Measurements from ENCODE around the gene TIMP4.

Gene TIMP4

GRCh38 chr3:12158387-12159226, at the start of gene TIMP4:
Gene TIMP4, minus strand, starts transcription at chr3:12158912. Its CDS starts 72 bp downstream, at chr3:12158840.
- DNase-seq (ENCODE audit: low read depth): no peak

DNA sequence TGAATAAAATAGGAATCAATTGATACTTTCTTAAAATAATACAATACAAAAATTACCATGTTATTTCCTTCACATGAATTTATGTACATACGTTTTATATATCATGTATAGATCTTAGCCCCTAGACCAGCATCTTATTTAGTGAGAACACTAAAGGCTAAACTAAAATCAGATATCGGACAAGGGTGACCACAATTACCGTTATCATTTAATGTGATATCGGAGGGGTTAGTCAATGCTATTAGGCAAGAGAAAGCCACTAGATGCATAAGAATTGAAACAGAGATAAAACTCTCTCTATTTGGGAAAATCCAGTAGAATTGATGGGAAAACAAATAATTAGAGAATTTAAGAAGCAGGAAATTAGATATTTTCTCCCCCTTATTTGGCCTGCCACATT, 46.5 kb upstream of the TIMP4 start:
- DNase-seq (ENCODE audit: low read depth): no peak

DNA sequence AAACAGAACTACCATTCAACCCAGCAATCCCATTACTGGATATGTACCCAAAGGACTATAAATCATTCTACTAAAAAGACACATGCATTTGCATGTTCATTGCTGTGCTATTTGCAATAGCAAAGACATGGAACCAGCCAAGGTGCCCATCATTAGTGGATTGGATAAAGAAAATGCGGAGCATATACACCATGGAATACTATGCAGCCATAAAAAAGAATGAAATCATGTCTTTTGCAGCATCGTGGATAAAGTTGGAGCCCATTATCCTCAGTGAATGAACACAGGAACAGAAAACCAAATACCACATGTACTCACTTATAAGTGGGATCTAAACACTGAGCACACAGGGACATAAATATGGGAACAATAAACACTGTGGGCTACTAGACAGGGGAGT, 43.1 kb upstream of the TIMP4 start:
- DNase-seq (ENCODE audit: low read depth): no peak

DNA sequence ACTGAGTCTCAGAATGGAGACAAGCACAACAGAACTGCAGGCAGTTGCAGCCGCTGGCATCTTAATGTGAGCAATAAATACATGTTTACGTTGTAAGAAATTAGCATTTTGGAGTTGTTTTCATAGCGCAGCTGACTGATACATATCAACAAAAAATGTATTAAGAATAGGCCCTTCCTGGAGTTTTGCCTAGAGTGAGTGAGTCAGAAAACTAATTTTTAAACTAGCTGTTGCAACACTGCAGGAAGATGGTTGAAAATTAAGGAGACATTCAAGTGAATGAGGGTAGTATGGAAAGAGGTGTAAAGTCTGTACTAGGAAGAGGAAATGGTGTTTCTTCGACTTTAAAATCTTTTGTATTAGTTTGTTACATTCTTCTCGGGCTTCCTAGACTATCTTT, 39.6 kb upstream of the TIMP4 start:
- no peak for DNase-seq (ENCODE audit: low read depth)

DNA sequence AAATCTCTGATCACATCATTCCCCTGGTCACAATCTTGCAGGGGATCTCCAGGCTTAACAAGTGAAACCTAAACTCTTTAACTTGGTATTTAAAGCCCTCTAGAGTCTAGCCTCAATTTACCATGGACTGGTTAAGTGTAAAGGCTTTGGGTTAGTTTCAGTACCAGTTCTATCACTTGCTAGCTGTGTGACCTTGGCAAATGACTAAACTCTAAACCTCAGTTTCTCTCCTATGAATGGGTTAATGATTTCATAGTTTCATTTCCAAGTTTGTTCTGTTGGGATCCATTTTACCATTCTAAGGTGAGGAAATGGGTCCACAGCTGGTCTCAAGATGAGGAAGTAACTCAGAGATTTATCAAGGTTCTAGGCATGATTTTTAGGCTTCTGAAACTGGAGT, 38.8 kb upstream of the TIMP4 start:
- no peak for DNase-seq (ENCODE audit: low read depth)

GRCh38 chr3:12196684-12197083, 38.0 kb upstream of the TIMP4 start:
- no peak for DNase-seq (ENCODE audit: low read depth)

- no peak for DNase-seq (ENCODE audit: low read depth)
Observed at GRCh38 chr3:12195231-12195630, 36.5 kb upstream of the TIMP4 start.

DNA sequence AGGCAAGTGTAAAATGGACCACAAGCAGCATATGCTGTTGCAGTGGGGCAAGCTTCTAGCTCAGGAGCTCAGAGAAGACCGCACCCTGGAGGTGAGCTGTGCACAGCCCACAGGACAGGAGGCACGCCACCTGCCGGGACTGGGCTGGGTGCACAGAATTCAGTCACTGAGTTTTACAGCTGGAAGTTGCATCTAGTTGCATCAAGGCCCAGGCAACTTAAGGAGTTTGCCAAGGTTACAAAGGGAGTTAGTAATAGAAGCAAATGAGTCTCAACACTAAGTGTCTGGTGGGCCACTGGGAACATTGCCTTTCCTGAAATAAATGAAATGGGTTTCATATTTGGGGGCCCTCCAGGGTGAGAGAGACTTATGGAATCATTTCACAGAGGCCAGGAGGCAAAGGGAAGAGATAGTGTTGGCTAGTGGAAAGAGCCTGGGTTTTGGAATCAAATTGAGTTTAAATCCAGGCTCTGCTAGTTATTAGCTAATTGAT, 36.0 kb upstream of the TIMP4 start:
- no peak for DNase-seq (ENCODE audit: low read depth)

GRCh38 chr3:12194209-12194608, 35.5 kb upstream of the TIMP4 start:
- no peak for DNase-seq (ENCODE audit: low read depth)

DNA sequence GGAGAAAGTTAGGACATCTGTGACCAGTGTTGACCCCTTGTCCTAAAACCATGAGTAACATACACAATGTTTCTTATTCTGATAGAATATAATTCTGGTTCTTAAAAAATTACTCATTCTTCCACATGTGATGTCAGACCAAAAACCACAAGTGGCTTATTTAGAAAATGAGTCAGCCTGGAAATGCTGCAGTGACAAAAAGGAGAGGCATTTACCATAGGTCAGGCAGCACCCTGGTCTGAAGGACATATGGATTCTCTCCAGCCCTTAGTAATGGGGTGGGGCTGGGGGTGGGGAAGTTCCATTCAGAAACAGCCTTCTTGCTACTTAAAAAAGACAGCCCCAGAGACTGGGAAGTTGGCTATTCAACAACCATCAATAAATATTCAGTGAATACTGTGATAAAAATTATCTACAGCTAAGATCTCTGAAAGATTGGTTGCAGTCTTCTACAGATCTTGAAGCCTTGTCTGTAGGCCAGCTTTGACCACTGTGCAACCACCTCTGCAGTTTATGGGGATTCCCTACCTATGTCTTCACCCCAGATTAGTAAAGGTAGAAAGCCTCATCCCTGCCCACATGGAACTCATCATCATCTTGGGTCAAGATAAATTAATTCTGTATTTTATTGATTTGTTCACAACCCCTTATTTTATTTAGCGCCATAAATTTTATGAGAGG, 34.9 kb upstream of the TIMP4 start:
- peak; percentile 28 for DNase-seq (ENCODE audit: low read depth)

GRCh38 chr3:12192655-12193484, 34.2 kb upstream of the TIMP4 start:
- DNase-seq (ENCODE audit: low read depth): no peak

DNA sequence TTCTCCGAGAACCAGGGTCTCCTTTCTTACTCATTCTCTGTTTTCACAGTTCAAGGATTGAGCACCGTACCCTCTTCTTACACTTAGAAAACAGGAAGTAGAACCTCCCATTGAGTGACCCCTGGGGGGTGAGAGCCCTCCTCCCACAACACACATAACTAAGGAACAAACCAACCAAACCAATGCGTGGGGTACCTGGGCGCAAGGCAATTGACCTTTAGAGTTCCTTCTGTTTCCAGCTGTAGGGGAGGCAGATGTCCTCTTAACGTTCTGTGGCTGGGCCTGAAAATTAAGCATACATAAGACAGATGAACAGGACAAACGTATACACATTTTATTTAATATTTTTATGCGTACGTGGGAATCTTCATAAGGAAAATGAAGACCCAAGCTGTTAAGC, 33.5 kb upstream of the TIMP4 start:
- no peak for DNase-seq (ENCODE audit: low read depth)

- DNase-seq (ENCODE audit: low read depth): no peak
Observed at GRCh38 chr3:12191559-12191958, 32.8 kb upstream of the TIMP4 start.

DNA sequence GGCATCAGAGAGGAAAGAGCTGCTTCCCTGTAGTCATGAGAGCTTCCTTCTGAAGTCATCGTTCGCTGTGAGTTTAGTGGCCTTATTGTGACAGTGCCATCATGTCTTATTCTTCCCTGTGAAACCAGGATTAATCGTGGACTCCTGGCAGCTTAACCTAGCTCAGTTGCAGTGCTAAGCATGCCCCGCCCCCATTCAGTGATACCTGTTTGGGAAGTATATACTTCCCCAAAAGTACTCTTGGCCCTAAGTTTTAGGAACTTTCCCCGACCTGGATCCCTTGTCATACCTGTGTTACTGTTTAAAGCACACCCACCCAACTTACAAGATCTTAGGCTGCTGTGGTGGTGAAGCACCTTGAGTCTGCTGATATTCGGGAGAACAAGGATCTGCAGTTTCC, 32.1 kb upstream of the TIMP4 start:
- no peak for DNase-seq (ENCODE audit: low read depth)

DNA sequence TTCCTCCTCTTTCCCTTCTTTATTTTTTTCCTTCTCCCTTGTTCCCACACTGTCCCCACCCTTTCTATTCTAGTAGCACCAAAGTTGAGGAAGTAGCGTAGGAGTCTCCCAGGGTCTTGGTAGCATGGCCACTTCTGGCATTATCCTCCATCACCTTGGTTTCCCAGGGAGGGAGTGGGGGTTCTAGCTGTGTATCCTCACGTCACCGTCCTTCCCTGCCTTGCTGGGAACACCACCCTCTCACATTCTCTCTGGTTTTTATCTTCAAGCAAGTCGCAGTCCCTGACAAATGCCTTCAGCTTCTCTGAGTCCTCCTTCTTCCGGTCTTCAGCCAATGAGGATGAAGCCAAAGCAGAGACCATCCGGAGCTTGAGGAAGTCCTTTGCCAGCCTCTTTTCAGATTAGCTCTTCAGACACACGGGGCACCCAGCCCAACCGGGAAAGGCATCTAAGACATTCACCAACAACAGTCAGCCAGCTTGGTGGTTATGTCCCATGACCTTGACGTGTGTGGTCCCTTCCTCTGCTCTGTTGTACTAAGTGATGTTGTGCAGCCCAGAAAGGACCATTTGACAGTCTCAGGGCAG, 31.6 kb upstream of the TIMP4 start:
- no peak for DNase-seq (ENCODE audit: low read depth)

- no peak for DNase-seq (ENCODE audit: low read depth)
Observed at GRCh38 chr3:12188681-12189287, 30.1 kb upstream of the TIMP4 start.

DNA sequence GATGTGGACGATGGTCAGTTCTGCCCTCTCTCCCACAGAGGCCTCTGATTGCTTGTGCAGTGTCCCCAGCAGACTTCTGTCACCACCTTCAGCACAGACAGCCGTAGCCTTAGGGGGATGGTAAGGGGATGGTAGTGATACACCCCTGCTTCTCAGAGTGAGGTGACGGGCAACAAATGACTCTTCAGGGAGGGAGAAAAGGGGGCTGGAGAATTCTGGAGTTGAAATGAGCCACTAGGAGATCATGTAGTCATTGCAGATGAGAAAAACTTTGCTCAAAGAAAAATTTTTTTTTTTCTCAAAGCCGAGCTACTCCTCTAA, 29.6 kb upstream of the TIMP4 start:
- no peak for DNase-seq (ENCODE audit: low read depth)

GRCh38 chr3:12187448-12188327, 29.0 kb upstream of the TIMP4 start:
- peak; percentile 60 for DNase-seq (ENCODE audit: low read depth)

DNA sequence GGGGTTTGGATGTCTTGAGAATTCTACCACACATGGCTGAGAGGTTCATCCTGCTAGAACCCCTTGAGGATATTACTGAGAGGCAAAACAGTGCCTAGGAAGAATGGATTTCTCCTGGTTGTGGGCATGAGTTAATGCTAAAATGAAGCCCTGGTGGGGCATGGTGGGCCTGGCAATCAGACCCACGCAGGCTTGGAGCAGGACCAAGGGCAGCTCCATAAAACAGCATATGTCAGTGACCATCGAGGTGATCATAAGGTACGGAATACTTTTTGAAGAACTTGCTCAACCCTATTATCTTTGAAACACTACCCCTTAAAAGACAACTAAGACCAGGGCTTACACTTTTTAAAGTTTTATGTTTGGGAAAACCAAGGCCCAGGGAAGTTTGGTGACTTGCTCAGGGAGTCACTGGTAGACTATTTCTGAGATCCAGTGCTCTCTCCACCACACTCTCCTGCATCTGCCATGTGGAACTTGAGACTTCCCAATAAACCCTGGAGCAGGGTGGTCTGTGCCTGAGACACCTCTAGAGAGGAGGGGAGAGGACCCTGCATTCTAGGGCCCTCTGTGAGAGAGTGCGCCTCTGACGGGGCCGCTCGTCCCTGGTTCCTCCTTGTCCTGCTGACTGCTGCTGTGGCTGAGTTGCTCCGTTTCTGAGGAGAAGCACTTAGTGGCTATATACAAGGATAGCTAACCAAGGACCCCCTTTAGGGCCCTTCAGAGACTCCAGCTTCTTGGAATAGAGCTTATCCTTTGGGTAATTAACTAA, 28.0 kb upstream of the TIMP4 start:
- DNase-seq (ENCODE audit: low read depth): no peak

DNA sequence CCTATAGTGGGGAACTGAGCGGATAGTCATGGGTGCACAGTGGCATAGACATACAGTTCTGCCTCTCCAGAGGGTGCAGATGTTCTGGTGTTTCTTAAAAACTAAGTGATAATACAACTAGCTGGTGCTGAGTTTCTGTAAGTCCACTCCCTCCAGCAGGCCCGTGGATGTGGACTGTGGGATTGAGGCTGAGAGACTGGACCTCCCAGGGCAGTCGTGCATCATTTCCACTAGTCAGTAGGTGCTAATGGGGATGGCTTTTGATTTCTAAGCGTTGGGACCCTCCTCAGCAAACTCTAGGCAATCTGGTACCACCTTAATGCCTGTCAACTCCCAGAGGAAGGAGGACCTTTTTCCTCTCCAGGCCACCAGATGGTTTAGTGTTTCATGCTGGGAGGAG, 27.3 kb upstream of the TIMP4 start:
- no peak for DNase-seq (ENCODE audit: low read depth)
